ENCODE data around the gene SRBD1.

DNA sequence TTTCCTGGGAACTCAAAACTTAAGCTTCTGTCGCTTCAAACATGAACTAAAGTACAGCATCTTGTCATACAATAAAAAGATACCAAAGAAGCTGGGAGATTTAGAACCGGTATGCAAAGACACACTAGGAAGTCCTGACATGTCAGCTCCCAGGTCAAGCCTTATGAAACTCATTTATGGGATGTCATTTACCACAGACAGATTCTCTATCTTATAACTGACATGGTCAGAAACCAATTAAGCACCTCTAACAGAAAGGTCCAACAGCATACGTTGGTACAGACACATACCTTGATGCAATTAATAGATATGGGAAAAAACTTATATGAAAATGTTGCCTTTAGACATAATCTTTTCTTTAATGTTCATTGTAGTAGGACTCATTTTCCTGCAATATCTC is 169.0 kb downstream of the SRBD1 start:
- TF ChIP-seq POLR2A (IDR thresholded peaks at IDR 0.05; ENCODE audit: low read depth, low read length), result no peak
- no peak for TF ChIP-seq TAF1 (IDR thresholded peaks at IDR 0.05; ENCODE audit: low read depth, low read length)
- TF ChIP-seq SPI1 (IDR thresholded peaks at IDR 0.05; ENCODE audit: low read depth, low read length), result no peak
- no peak for TF ChIP-seq PAX5 (IDR thresholded peaks at IDR 0.05; ENCODE audit: insufficient read depth, low read length, severe bottlenecking)
- TF ChIP-seq POLR2AphosphoS5 (IDR thresholded peaks at IDR 0.05; ENCODE audit: low read depth, low read length), result no peak
- TF ChIP-seq POU2F2 (IDR thresholded peaks at IDR 0.05; ENCODE audit: low read depth, low read length), result no peak
